H9 (cell line): ENCODE data around the gene VEGFC. TPM values are rescaled to one million over a fixed set of nuclear protein-coding genes. Genes with fewer than 3 reads are reported as not detected.

Source experiments
- DNase-seq: peaks from one replicate; pipeline ENCODE4 v3.0.0-alpha.2; 2017
- H2AFZ ChIP-seq: one replicate; pipeline ENCODE4 v1.6.1; 2013; ENCODE audit warnings: mild to moderate bottlenecking, low read length, control low read depth, moderate library complexity
- H2AK5ac ChIP-seq: 2 replicates; pipeline ENCODE4 v1.6.1; 2013; ENCODE audit warnings: low read length, control low read depth, mixed read lengths; ENCODE audit not compliant: insufficient read length
- H2BK120ac ChIP-seq: one replicate; pipeline ENCODE4 v1.6.1; 2013; ENCODE audit warnings: low read depth, mild to moderate bottlenecking, low read length, control low read depth, inconsistent platforms; ENCODE audit not compliant: poor library complexity, severe bottlenecking
- H2BK12ac ChIP-seq: 2 replicates; pipeline ENCODE4 v1.6.1; 2013; ENCODE audit warnings: low read length, control low read depth, mixed read lengths, low read depth; ENCODE audit not compliant: insufficient read length
- H2BK15ac ChIP-seq: 2 replicates; pipeline ENCODE4 v1.6.1; 2013; ENCODE audit warnings: low read depth, low read length, control low read depth
- H2BK20ac ChIP-seq: one replicate; pipeline ENCODE4 v1.6.1; 2013; ENCODE audit warnings: low read depth, mild to moderate bottlenecking, low read length, control low read depth, inconsistent platforms; ENCODE audit not compliant: poor library complexity, severe bottlenecking
- H2BK5ac ChIP-seq: 2 replicates; pipeline ENCODE4 v1.6.1; 2013; ENCODE audit warnings: low read length, control low read depth, mixed read lengths; ENCODE audit not compliant: insufficient read length
- H3K14ac ChIP-seq: 2 replicates; pipeline ENCODE4 v1.6.1; 2013; ENCODE audit warnings: low read length, control low read depth; ENCODE audit not compliant: insufficient read depth
- H3K18ac ChIP-seq: 2 replicates; pipeline ENCODE4 v1.6.1; 2013; ENCODE audit warnings: low read depth, mild to moderate bottlenecking, mixed read lengths, low read length, control low read depth; ENCODE audit not compliant: insufficient read length
- H3K23ac ChIP-seq: 2 replicates; pipeline ENCODE4 v1.6.1; 2013; ENCODE audit warnings: low read length, control low read depth, mixed read lengths, low read depth; ENCODE audit not compliant: insufficient read length
- H3K23me2 ChIP-seq: 2 replicates; pipeline ENCODE4 v1.6.1; 2013; ENCODE audit warnings: low read depth, mild to moderate bottlenecking, mixed read lengths, low read length, control low read depth; ENCODE audit not compliant: insufficient read length, poor library complexity, severe bottlenecking
- H3K27ac ChIP-seq: 2 replicates; pipeline ENCODE4 v1.5.1; 2013; ENCODE audit warnings: low read length, control low read depth, mixed read lengths, low read depth; ENCODE audit not compliant: insufficient read length
- H3K27me3 ChIP-seq: 2 replicates; pipeline ENCODE4 v1.6.1; 2013; ENCODE audit warnings: low read length, control low read depth, inconsistent platforms; ENCODE audit not compliant: insufficient read depth
- H3K4ac ChIP-seq: 2 replicates; pipeline ENCODE4 v1.6.1; 2013; ENCODE audit warnings: low read depth, mild to moderate bottlenecking, control low read depth, inconsistent platforms, low read length, moderate library complexity
- H3K4me1 ChIP-seq: 2 replicates; pipeline ENCODE4 v1.6.1; 2013; ENCODE audit warnings: low read length, control low read depth, inconsistent platforms; ENCODE audit not compliant: insufficient read depth
- H3K4me2 ChIP-seq: 2 replicates; pipeline ENCODE4 v1.6.1; 2013; ENCODE audit warnings: low read length, control low read depth, mixed read lengths; ENCODE audit not compliant: insufficient read length, insufficient read depth
- H3K56ac ChIP-seq: 2 replicates; pipeline ENCODE4 v1.6.1; 2013; ENCODE audit warnings: low read depth, mild to moderate bottlenecking, mixed read lengths, low read length, control low read depth; ENCODE audit not compliant: insufficient read length
- H3K79me1 ChIP-seq: 2 replicates; pipeline ENCODE4 v1.6.1; 2013; ENCODE audit warnings: low read depth, mild to moderate bottlenecking, moderate library complexity, low read length, control low read depth, inconsistent platforms; ENCODE audit not compliant: insufficient read depth, poor library complexity, severe bottlenecking
- H3K79me2 ChIP-seq: 2 replicates; pipeline ENCODE4 v1.6.1; 2013; ENCODE audit warnings: low read length, control low read depth, inconsistent platforms; ENCODE audit not compliant: insufficient read depth
- H3K9ac ChIP-seq: 2 replicates; pipeline ENCODE4 v1.6.1; 2013; ENCODE audit warnings: low read length, control low read depth, mixed read lengths; ENCODE audit not compliant: insufficient read length; ENCODE audit errors: extremely low read depth
- H3K9me3 ChIP-seq: one replicate; pipeline ENCODE4 v1.6.1; 2013; ENCODE audit warnings: low read depth, low read length, inconsistent platforms; ENCODE audit not compliant: control insufficient read depth
- H3T11ph ChIP-seq: one replicate; pipeline ENCODE4 v1.6.1; 2013; ENCODE audit warnings: mild to moderate bottlenecking, low read length, control low read depth, inconsistent platforms
- H4K20me1 ChIP-seq: one replicate; pipeline ENCODE4 v1.6.1; 2013; ENCODE audit not compliant: control insufficient read depth, insufficient read length, insufficient read depth
- H4K5ac ChIP-seq: 2 replicates; pipeline ENCODE4 v1.6.1; 2013; ENCODE audit warnings: low read depth, mild to moderate bottlenecking, mixed read lengths, low read length, control low read depth; ENCODE audit not compliant: insufficient read length
- H4K8ac ChIP-seq: replicated peaks from 2 replicates; pipeline ENCODE4 v1.6.1; 2013; ENCODE audit warnings: low read length, control low read depth, mixed read lengths, low read depth; ENCODE audit not compliant: insufficient read length
- H4K91ac ChIP-seq: 2 replicates; pipeline ENCODE4 v1.6.1; 2013; ENCODE audit warnings: low read depth, mild to moderate bottlenecking, moderate library complexity, mixed read lengths, low read length, control low read depth; ENCODE audit not compliant: insufficient read length
- H3K27ac Mint-ChIP-seq, 3 experiments: 2 replicates in 2 of 3; 3 replicates in 1 of 3; pipeline ENCODE4 v1.8.0; 2020 to 2021; ENCODE audit warnings: mixed read lengths in 3 of 3, mild to moderate bottlenecking in 1 of 3, moderate library complexity in 1 of 3
- H3K27me3 Mint-ChIP-seq: 2 replicates; pipeline ENCODE4 v1.8.0; 2021; ENCODE audit warnings: low read depth, mild to moderate bottlenecking, moderate library complexity, mixed read lengths
- H3K36me3 Mint-ChIP-seq, 3 experiments: 2 replicates in 2 of 3; 3 replicates in 1 of 3; pipeline ENCODE4 v1.8.0; 2020 to 2021; ENCODE audit warnings: low read depth in 3 of 3, mixed read lengths in 3 of 3; ENCODE audit not compliant: insufficient read depth in 1 of 3
- H3K4me1 Mint-ChIP-seq, 2 experiments: 2 replicates each; pipeline ENCODE4 v1.8.0; 2020; ENCODE audit warnings: mixed read lengths in 2 of 2
- H3K4me3 Mint-ChIP-seq, 2 experiments: 2 replicates in 1 of 2; 3 replicates in 1 of 2; pipeline ENCODE4 v1.8.0; 2020 to 2021; ENCODE audit warnings: mild to moderate bottlenecking in 2 of 2, mixed read lengths in 2 of 2, moderate library complexity in 1 of 2
- H3K9me3 Mint-ChIP-seq, 2 experiments: 2 replicates in 1 of 2; 3 replicates in 1 of 2; pipeline ENCODE4 v1.8.0; 2020; ENCODE audit warnings: mild to moderate bottlenecking in 2 of 2, mixed read lengths in 2 of 2, moderate library complexity in 1 of 2
- CTCF ChIP-seq: fragments of 200-600 bp; sonication (generic); conservative IDR thresholded peaks from 3 replicates; pipeline ENCODE4 v1.8.0; 2021; ENCODE audit warnings: antibody characterized with exemption, mild to moderate bottlenecking
- WGBS: extraction: QIAGEN DNeasy Blood & Tissue Kit; methylation state at CpG from one replicate; pipeline ENCODE4 v1.1.7; 2013; ENCODE audit warnings: missing lambda C conversion rate, low lambda C conversion rate, mixed read lengths; ENCODE audit not compliant: insufficient read length; ENCODE audit errors: extremely low coverage; 5-methylcytosine and 5-hydroxymethylcytosine counted together
- total RNA-seq: library from RNA; stranded (reverse); gene quantifications from 2 replicates; pipeline ENCODE4 v1.2.1, GENCODE V29; 2021

The VEGFC gene
- total RNA-seq, 1 experiment from 2014 or later, result 0.46 TPM

GRCh38 chr4:176654565-176655216, 138.0 kb downstream of the VEGFC start:
- WGBS, result no CpG with 5 or more reads among the region's 7 CpGs
- Histone ChIP-seq H4K91ac (no peak overlapping the region), H2AK5ac (no peak overlapping the region), H4K8ac (no peak overlapping the region), H3K9ac (no peak overlapping the region), H2BK15ac (no peak overlapping the region), H3K27ac (no peak overlapping the region), H2BK20ac (no peak overlapping the region), H3K14ac (no peak overlapping the region), H3K18ac (no peak overlapping the region), H4K5ac (no peak overlapping the region), H3K23ac (no peak overlapping the region), H3K27me3 (no peaks in the 10 kb centered on the region), H3K79me1 (no peaks in the 10 kb centered on the region), H3K4me1 (no peaks in the 10 kb centered on the region), H3T11ph (no peak overlapping the region), H2BK120ac (no peak overlapping the region), H2AFZ (no peak overlapping the region), H3K23me2 (no peaks in the 10 kb centered on the region), H4K20me1 (no peaks in the 10 kb centered on the region), H2BK12ac (no peak overlapping the region), H2BK5ac (no peak overlapping the region), H3K79me2 (no peaks in the 10 kb centered on the region), H3K4me2 (no peak overlapping the region), H3K4ac (no peak overlapping the region), H3K9me3 (no peaks in the 10 kb centered on the region), H3K56ac (no peak overlapping the region)
- no peak overlapping the region for H3K4me3 Mint-ChIP-seq
- no peaks in the 10 kb centered on the region for H3K36me3 Mint-ChIP-seq
- H3K27ac Mint-ChIP-seq, result no peak overlapping the region
- no peaks in the 10 kb centered on the region for H3K9me3 Mint-ChIP-seq
- no peak for DNase-seq
- H3K4me1 Mint-ChIP-seq, result no peaks in the 10 kb centered on the region
- H3K27me3 Mint-ChIP-seq, result no peaks in the 10 kb centered on the region; the same call in 1 of the 2 replicates
- TF ChIP-seq CTCF, result no peak
